ENCODE data around the gene CLCN6. TPM values are rescaled to one million over a fixed set of nuclear protein-coding genes. Genes with fewer than 3 reads are reported as not detected.

The CLCN6 gene
- total RNA-seq, 2 donors from 2014 or later: 7.0 to 23.7 TPM

- intact Hi-C loops (cut with DNase I): loop anchor here (5.0 to 10.0 kb wide), 2 partner anchors 54 to 127 kb away; no protein-coding TSS in a partner anchor
- Histone ChIP-seq H3K27ac (no peak overlapping the region), H3K4me3 (no peak overlapping the region), H3K9me3 (no peaks in the 10 kb centered on the region), H3K4me1 (no peaks in the 10 kb centered on the region), H3K36me3 (replicated peaks in 1 of 2; ENCODE audit: insufficient read depth in 1 of 2, low read depth in 2 of 2) (peaks cover 11 to 42% of the 10 kb centered on the region in 2 donors), H3K27me3 (no peaks in the 10 kb centered on the region)
- DNase-seq (no peak), ATAC-seq (no peak)
- WGBS, 2 donors: 88 to 90% methylated on average over 7 to 8 of the region's 11 CpGs
- TF ChIP-seq CTCF (IDR thresholded peaks at IDR 0.05): no peak
- no peak for TF ChIP-seq POLR2A (IDR thresholded peaks at IDR 0.05)
These were observed 31.9 kb downstream of the CLCN6 start for GRCh38 chr1:11837767-11838348.

GRCh38 chr1:11838349-11839272, 32.6 kb downstream of the CLCN6 start:
- TF ChIP-seq POLR2A (IDR thresholded peaks at IDR 0.05) (no peak), CTCF (IDR thresholded peaks at IDR 0.05) (peak; percentile 89 to 98 (median 90))
- H3K4me3 ChIP-seq: no peak overlapping the region
- ATAC-seq: peak; percentile 83
- H3K27me3 ChIP-seq: no peaks in the 10 kb centered on the region
- intact Hi-C loops (cut with DNase I): loop anchor here (5.0 to 10.0 kb wide), 2 partner anchors 54 to 126 kb away; no protein-coding TSS in a partner anchor
- no peaks in the 10 kb centered on the region for H3K4me1 ChIP-seq
- no peaks in the 10 kb centered on the region for H3K9me3 ChIP-seq
- 59 to 69% methylated on average over 32 to 40 of the region's 40 CpGs for WGBS, 2 donors
- H3K36me3 ChIP-seq (replicated peaks in 1 of 2; ENCODE audit: insufficient read depth in 1 of 2, low read depth in 2 of 2): peaks cover 9 to 38% of the 10 kb centered on the region in 2 donors
- no peak overlapping the region for H3K27ac ChIP-seq
- peak; percentile 69 to 76 (median 72) for DNase-seq

- H3K27ac ChIP-seq: no peak overlapping the region
- ATAC-seq (no peak), DNase-seq (no peak)
- no peaks in the 10 kb centered on the region for H3K27me3 ChIP-seq
- WGBS, 2 donors: 90 to 93% methylated on average over 8 to 20 of the region's 20 CpGs
- TF ChIP-seq POLR2A (IDR thresholded peaks at IDR 0.05) (no peak), CTCF (IDR thresholded peaks at IDR 0.05) (no peak)
- intact Hi-C loops (cut with DNase I): loop anchor here (5.0 to 10.0 kb wide), 2 partner anchors 52 to 125 kb away; no protein-coding TSS in a partner anchor
- H3K36me3 ChIP-seq (replicated peaks in 1 of 2; ENCODE audit: insufficient read depth in 1 of 2, low read depth in 2 of 2): peaks cover 5 to 34% of the 10 kb centered on the region in 2 donors
- no peaks in the 10 kb centered on the region for H3K9me3 ChIP-seq
- no peaks in the 10 kb centered on the region for H3K4me1 ChIP-seq
- no peak overlapping the region for H3K4me3 ChIP-seq
These were observed 34.0 kb downstream of the CLCN6 start for GRCh38 chr1:11839727-11840705.

GRCh38 chr1:11841245-11842153, 35.5 kb downstream of the CLCN6 start:
- H3K36me3 ChIP-seq (replicated peaks in 1 of 2; ENCODE audit: insufficient read depth in 1 of 2, low read depth in 2 of 2): peaks cover 5 to 29% of the 10 kb centered on the region in 2 donors
- no peak overlapping the region for H3K27ac ChIP-seq
- H3K4me3 ChIP-seq: no peak overlapping the region
- ATAC-seq (no peak), DNase-seq (no peak)
- no peaks in the 10 kb centered on the region for H3K4me1 ChIP-seq
- TF ChIP-seq POLR2A (IDR thresholded peaks at IDR 0.05) (no peak), CTCF (IDR thresholded peaks at IDR 0.05) (no peak)
- intact Hi-C loops (cut with DNase I): no loop called here
- no peaks in the 10 kb centered on the region for H3K27me3 ChIP-seq
- WGBS, 2 donors: 74 to 81% methylated on average over 17 of the region's 17 CpGs
- H3K9me3 ChIP-seq: no peaks in the 10 kb centered on the region

Measured in body of pancreas (tissue), 4 donors.